Immature natural killer cell (primary cell): Measurements from ENCODE around the gene PRMT7. TPM values are rescaled to one million over a fixed set of nuclear protein-coding genes. Genes with fewer than 3 reads are reported as not detected.

ENCODE experiments used
- DNase-seq, 3 donors: peaks; one replicate each; pipeline ENCODE4 v3.0.0; 2022; ENCODE audit warnings: mixed read lengths in 1 of 3
- H3K27ac Mint-ChIP-seq, 6 donors: one replicate each; pipeline ENCODE4 v1.8.0; 2020; ENCODE audit warnings: mixed read lengths in 6 of 6, mild to moderate bottlenecking in 5 of 6, inconsistent platforms in 4 of 6, moderate library complexity in 3 of 6
- H3K27me3 Mint-ChIP-seq, 3 donors: one replicate each; pipeline ENCODE4 v1.8.0; 2020 to 2021; ENCODE audit warnings: low read depth in 3 of 3, mild to moderate bottlenecking in 3 of 3, mixed read lengths in 3 of 3, moderate library complexity in 3 of 3, inconsistent platforms in 1 of 3
- H3K36me3 Mint-ChIP-seq, 3 donors: one replicate each; pipeline ENCODE4 v1.8.0; 2020; ENCODE audit warnings: mixed read lengths in 3 of 3, inconsistent platforms in 2 of 3, mild to moderate bottlenecking in 2 of 3
- H3K4me1 Mint-ChIP-seq, 2 donors: one replicate each; pipeline ENCODE4 v1.8.0; 2020; ENCODE audit warnings: inconsistent platforms in 2 of 2, mild to moderate bottlenecking in 2 of 2, mixed read lengths in 2 of 2, moderate library complexity in 1 of 2
- H3K4me3 Mint-ChIP-seq, 5 donors: one replicate each; pipeline ENCODE4 v1.8.0; 2020; ENCODE audit warnings: mild to moderate bottlenecking in 5 of 5, mixed read lengths in 5 of 5, inconsistent platforms in 3 of 5, moderate library complexity in 3 of 5
- H3K9me3 Mint-ChIP-seq, 6 donors: one replicate each; pipeline ENCODE4 v1.8.0; 2020; ENCODE audit warnings: mild to moderate bottlenecking in 6 of 6, mixed read lengths in 6 of 6, inconsistent platforms in 4 of 6, moderate library complexity in 3 of 6
- polyA plus RNA-seq, 3 donors: library from polyadenylated mRNA; unstranded; fragments of 300-500 nt; fragmentation: Illumina TruSeq; gene quantifications; one replicate each; pipeline ENCODE4 v1.2.3, GENCODE V29; 2021

PRMT7 gene, protein sequence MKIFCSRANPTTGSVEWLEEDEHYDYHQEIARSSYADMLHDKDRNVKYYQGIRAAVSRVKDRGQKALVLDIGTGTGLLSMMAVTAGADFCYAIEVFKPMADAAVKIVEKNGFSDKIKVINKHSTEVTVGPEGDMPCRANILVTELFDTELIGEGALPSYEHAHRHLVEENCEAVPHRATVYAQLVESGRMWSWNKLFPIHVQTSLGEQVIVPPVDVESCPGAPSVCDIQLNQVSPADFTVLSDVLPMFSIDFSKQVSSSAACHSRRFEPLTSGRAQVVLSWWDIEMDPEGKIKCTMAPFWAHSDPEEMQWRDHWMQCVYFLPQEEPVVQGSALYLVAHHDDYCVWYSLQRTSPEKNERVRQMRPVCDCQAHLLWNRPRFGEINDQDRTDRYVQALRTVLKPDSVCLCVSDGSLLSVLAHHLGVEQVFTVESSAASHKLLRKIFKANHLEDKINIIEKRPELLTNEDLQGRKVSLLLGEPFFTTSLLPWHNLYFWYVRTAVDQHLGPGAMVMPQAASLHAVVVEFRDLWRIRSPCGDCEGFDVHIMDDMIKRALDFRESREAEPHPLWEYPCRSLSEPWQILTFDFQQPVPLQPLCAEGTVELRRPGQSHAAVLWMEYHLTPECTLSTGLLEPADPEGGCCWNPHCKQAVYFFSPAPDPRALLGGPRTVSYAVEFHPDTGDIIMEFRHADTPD
- 10 to 100 TPM; 30.8 to 51.8 (median 44.2) TPM for polyA plus RNA-seq

DNA sequence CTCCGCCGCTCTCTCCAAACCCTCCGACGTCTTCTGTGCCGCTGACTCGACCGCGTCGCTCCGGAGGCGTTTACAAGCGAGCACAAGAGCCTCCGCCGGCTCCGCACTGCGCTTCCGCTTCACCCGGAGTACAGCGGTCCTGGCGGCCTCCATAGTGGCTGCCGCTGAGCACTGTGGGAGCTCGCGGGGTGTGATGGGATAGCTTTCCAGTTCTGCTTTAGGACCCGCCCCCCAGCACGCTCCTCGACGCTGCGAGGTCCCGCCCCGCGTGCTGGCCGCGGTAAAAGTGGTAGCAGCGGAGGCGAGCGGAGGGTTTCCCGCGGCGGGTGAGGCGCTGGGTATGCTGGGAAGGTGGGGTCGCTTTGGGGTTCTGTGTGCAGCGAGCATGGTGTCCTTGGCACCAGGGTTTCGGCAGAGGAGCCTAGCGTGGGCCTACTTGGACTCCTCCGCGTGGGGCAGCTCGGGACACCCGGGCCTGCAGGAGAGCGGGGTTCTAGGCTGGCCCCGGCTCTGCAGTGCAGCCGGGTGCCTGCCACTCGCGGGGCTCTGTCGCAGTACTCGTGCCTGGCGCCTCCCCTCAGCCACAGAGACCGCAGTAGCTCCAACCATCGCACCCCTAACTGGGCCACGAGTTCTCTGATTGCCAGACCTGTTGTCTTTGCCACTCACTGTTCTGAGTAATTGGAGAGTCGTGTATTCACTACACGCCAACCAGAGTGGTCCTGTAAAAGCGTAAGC, at the start of gene PRMT7, which contains the start of gene SLC7A6OS:
Gene PRMT7 (plus strand): TSS at position 246 of the 738 bp plus-strand sequence. CDS start 4,961 bp downstream, outside the sequence.
Gene SLC7A6OS (minus strand): TSS at position 173 of the 738 bp plus-strand sequence. CDS start 20 bp downstream, at position 153.
- DNase-seq: peak; percentile 91 to 93 (median 91)
- Mint-ChIP-seq H3K9me3 (no peaks in the 10 kb centered on the region), H3K4me3 (peak within 1 kb of the TSS; percentile 98 to 99 (median 98)), H3K27ac (peak within 1 kb of the TSS; percentile 90 to 99 (median 98)), H3K27me3 (peaks cover 0 to 6% (median 0%) of the 10 kb centered on the region in 3 donors), H3K4me1 (peaks cover 41 to 49% of the 10 kb centered on the region in 2 donors), H3K36me3 (peaks cover 0 to 11% (median 9%) of the 10 kb centered on the region in 3 donors)

DNA sequence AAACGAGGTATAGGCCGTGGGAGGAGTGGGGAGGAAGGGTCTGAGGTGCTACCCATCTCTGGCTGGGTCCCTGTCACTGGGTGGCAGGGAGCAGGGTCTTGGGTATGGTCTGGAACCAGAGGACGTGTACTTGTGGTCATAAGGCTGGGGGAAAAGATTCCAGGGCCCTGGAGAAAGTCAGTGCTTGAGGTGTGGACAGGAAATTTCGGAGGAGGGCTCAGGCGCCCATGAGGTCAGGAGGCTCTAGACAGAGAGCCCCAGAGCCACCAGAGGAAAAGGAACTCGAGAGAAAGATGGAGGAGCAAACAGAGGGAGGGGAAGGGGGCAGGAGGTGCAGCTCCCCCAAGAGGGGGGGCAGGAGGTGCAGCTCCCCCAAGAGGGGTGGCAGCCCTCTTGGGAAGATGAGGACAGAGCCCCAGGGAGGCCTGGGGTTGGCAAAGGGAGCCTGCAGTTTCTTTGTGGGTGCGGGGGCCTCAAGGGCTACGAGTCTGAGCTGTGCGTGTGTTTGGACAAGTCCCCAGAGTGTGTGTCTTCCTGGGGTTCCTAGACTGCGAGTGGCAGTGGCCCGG, 47.2 kb upstream of the PRMT7 start:
- peak overlapping the region; percentile 97 to 99 (median 98) for H3K27ac Mint-ChIP-seq
- peaks cover 9 to 14% (median 11%) of the 10 kb centered on the region in 3 donors for H3K27me3 Mint-ChIP-seq
- H3K4me1 Mint-ChIP-seq: peaks cover 33 to 53% of the 10 kb centered on the region in 2 donors
- H3K36me3 Mint-ChIP-seq: no peaks in the 10 kb centered on the region
- H3K9me3 Mint-ChIP-seq: no peaks in the 10 kb centered on the region
- peak overlapping the region; percentile 93 to 98 (median 95) for H3K4me3 Mint-ChIP-seq
- no peak for DNase-seq

DNA sequence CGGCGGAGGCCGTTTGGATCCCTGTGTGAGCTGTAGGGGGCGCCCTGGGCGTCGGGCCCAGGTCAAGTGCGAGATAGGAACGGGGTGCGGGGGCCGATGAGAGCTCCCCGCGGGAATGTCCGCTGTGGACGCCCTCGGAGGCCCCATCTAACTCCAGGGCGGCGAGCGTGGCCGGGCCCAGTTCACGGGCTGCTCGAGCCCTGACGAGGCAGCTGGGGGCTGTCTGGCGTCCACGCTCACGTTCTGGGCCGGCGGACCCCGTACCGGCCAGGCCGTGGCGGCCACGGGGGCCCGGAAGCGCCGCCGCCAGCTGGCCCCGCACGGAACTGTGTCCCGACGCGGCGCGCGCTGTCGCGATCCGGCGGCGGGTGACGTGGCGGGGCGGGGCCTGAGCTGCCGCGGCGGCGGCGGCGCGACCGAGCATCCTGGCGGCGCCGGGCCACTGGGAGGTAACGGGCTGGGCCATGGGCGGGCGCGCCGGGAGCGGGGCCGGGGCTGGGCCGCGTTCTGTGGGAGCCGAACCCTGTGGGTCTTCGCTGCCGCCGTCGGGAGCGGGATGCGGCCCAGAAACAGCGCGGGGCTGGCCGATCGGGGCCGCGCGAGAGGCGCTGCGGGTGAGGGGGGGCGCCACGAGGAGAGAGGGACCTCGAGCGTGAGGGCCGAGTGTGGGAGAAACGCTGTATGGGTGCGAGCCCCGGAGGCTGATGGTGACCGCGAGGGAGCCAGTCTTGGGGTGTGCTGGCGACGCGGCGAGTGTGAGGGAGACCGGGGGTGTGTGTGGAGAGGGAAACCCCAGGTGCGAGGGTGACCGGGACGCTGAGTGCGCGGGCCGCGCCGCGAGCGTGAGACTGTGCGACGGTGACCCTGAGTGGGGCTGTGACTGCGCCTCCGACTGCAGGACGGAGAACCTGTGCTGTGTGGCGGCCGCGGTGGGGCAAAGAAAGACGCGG, 46.4 kb upstream of the PRMT7 start, which contains the start of gene SLC7A6:
Gene SLC7A6 (plus strand): TSS at position 399 of the 950 bp plus-strand sequence. CDS start 10,201 bp downstream, outside the sequence.
- peaks cover 0 to 4% (median 0%) of the 10 kb centered on the region in 3 donors for H3K36me3 Mint-ChIP-seq
- peaks cover 38 to 59% of the 10 kb centered on the region in 2 donors for H3K4me1 Mint-ChIP-seq
- peak; percentile 86 to 89 (median 87) for DNase-seq
- H3K27ac Mint-ChIP-seq: peak within 1 kb of the TSS; percentile 97 to 99 (median 98)
- H3K4me3 Mint-ChIP-seq: peak within 1 kb of the TSS; percentile 95 to 98 (median 96)
- H3K9me3 Mint-ChIP-seq: no peaks in the 10 kb centered on the region
- peaks cover 9 to 14% (median 11%) of the 10 kb centered on the region in 3 donors for H3K27me3 Mint-ChIP-seq

DNA sequence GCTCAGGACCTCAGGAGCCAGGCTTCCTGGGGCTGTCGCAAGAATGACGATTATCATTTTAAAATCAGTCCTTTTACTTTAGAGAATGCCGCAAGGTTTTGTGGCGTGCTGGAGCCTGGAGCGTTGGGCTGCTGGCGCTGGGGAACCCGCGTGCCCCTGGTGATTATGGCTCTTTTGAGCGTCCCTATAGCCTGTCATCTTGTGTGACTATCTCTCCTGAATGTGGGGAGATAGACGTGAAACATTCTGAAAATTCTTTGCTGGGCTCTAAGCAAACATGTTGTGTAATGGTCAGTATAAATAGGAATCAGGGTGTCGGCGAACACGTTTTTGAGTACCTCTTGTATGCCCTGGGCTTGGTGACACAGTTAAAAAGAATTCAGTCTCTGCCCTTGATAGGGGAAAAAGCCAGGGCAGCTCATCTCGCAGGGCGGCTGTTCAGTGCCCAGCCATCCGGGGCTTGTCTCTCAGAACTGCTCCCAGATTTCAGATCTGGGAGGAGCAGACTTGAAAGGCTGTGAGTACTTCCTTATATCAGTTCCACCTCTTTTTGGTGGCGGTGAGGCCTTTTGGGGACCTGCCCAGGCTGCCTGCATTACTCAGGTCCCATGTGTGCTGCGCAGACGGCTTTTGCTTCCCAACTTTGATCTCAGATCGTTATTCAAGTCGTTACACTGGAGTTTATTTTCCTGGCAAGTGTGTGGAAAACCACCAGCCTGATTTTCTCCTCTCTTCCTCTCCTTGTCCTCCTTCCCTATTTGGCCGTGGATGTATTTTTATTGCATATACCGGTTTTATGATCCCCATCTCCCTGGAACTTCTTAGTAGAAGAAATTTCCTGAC, 45.5 kb upstream of the PRMT7 start:
- Mint-ChIP-seq H3K27me3 (peaks cover 9 to 14% (median 11%) of the 10 kb centered on the region in 3 donors), H3K36me3 (peaks cover 0 to 4% (median 0%) of the 10 kb centered on the region in 3 donors), H3K4me1 (peaks cover 38 to 68% of the 10 kb centered on the region in 2 donors), H3K4me3 (peak overlapping the region; percentile 95 to 98 (median 96)), H3K9me3 (no peaks in the 10 kb centered on the region), H3K27ac (peak overlapping the region; percentile 96 to 99 (median 98))
- no peak for DNase-seq

DNA sequence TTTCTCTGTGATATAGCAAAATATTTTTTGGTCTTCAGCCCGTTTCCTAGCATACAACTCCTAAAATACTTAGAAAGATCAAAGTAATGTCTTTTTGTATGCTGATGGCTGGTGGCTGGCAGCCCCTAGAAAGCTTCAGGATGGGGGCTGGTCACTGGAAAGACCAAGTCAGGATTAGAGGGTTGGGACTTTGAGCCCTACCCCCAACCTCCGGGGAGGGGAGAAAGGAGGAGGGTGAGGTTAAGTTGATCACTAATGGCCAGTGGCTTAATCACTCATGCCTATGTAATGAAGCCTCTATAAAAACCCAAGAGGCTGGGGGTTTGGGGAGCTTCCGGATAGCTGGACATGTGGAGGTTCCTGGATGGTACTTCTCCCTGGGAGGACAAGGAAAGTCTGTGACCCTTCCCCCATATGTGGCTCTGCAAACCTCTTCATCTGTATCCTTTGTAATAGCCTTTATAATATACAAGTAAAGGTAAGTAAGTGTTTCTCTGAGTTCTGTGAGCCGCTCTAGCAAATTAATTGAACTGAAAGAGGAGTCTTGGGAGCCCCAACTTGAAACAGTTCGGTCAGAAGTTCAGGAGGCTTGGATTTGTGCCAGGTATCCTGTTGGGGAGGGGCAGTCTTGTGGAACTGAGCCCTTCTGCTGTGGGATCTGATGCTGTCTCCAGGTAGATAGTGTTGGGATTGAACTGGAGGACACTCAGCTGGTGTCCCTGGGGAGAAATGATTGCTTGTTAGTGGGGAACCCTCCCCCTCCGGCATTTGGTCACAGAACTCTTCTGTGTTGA, 43.0 kb upstream of the PRMT7 start:
- Mint-ChIP-seq H3K4me1 (peaks cover 38 to 74% of the 10 kb centered on the region in 2 donors), H3K36me3 (peaks cover 0 to 4% (median 0%) of the 10 kb centered on the region in 3 donors), H3K27me3 (peaks cover 9 to 14% (median 11%) of the 10 kb centered on the region in 3 donors), H3K4me3 (no peak overlapping the region), H3K9me3 (no peaks in the 10 kb centered on the region), H3K27ac (peak overlapping the region in 3 of 6 donors; percentile 10 to 45 (median 35))
- no peak for DNase-seq

DNA sequence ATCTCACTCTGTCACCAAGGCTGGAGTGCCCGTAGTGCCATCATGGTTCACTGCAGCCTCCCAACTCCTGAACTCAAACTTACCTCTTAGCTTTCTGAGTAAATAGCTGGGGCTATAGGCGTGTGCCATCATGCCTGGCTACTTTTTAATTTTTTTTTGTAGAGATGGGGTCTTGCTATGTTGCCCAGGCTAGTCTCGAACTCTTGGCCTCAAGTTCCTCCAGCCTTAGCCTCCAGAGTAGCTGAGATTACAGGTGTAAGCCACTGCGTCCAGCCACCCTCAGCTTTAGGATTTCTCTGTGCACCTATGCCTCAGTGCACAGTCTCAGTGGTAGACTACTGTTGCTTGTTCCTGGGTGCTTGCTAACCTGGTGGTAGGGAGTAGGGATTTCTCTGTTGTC, 41.0 kb upstream of the PRMT7 start:
- H3K27me3 Mint-ChIP-seq: peaks cover 4 to 6% (median 5%) of the 10 kb centered on the region in 3 donors
- H3K36me3 Mint-ChIP-seq: peaks cover 0 to 5% (median 4%) of the 10 kb centered on the region in 3 donors
- H3K9me3 Mint-ChIP-seq: no peaks in the 10 kb centered on the region
- H3K4me3 Mint-ChIP-seq: no peak overlapping the region
- no peak for DNase-seq
- peaks cover 45 to 79% of the 10 kb centered on the region in 2 donors for H3K4me1 Mint-ChIP-seq
- H3K27ac Mint-ChIP-seq: peak overlapping the region in 4 of 6 donors; percentile 47 to 76 (median 70)

DNA sequence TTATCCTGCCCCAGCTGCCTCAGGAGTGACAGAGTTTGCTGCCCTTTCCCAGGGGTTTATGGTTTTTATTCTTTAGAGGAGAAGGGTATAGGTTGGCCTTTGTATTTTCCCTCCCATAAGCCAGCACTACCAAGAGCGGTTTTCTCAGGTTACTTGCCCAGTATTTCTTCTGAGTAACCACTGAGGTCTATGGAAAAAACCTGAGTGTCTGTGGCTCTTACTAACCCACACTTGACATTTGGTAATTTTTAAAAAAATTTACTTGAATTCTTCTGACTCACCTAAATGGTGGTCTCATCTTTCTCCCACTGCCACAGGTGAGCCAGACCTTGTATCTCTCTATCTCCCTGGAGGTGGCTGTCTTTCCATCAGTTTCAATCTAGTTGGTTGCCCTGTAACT, 40.5 kb upstream of the PRMT7 start:
- Mint-ChIP-seq H3K4me1 (peaks cover 44 to 79% of the 10 kb centered on the region in 2 donors), H3K27me3 (peaks cover under 1 to 2% (median 2%) of the 10 kb centered on the region in 3 donors), H3K27ac (peak overlapping the region in 5 of 6 donors; percentile 42 to 76 (median 53)), H3K36me3 (peaks cover 0 to 5% (median 4%) of the 10 kb centered on the region in 3 donors), H3K4me3 (no peak overlapping the region), H3K9me3 (no peaks in the 10 kb centered on the region)
- no peak for DNase-seq

DNA sequence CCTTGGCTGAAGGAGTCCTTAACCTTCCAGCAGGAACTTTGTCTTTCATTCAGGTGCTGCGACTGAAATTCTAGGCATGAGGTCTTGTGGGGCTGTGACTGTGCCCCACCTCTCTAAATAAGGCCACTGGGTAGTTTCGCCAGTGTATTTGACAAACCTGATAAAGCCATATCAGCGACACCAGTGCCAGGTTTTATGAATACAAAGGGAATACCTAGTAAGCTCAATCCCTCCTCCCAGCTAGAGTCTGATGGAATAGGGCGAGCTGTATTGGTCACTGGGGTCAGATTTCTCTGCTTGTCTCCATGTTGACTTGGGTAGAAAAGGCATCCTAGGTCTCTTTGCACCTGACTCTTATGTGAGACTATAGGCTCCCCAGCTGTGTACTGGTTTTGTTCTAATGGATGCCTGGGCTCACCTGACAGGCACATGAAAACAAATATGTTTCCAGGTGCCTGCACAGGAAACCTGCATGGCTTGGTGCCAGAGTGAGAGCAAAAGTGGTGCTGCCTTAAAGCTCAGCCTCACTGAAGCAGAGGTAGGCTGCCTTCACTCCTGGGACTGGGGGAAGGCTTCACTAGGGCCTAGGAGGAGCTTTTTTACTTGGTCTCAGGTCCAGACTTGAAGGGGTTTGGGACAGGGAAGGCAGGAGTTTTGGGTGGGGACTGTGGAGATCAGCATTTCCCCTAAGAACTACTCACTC, 38.2 kb upstream of the PRMT7 start:
- H3K27ac Mint-ChIP-seq: peak overlapping the region; percentile 11 to 88 (median 87)

DNA sequence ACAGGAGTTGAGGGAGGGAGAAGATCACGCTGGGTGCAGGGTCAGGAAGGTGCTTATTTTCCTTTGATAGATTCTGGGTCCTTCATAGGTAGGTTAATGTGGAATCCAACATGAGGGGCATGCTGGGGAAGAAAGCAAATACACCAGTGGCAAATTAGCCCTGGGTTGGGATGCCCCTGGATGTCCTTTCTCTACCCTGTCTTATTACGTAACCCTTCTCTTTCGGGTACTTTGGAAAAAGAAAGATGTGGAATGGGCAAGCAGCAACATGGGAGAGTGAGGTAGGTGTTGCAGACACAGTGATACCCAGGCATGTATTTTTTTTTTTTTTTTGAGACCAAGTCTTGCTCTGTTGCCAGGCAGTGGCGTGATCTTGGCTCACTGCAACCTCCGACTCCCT, 37.4 kb upstream of the PRMT7 start:
- Mint-ChIP-seq H3K4me1 (peaks cover 48 to 70% of the 10 kb centered on the region in 2 donors), H3K27ac (peak overlapping the region; percentile 50 to 88 (median 87)), H3K4me3 (peak overlapping the region in 1 of 5 donors; percentile 27), H3K36me3 (peaks cover 0 to 8% (median 5%) of the 10 kb centered on the region in 3 donors), H3K27me3 (no peaks in the 10 kb centered on the region), H3K9me3 (no peaks in the 10 kb centered on the region)
- no peak for DNase-seq

More for the DNA sequence above, 38.2 kb upstream of the PRMT7 start:
- peaks cover 0 to 8% (median 5%) of the 10 kb centered on the region in 3 donors for H3K36me3 Mint-ChIP-seq
- H3K27me3 Mint-ChIP-seq: no peaks in the 10 kb centered on the region
- H3K4me1 Mint-ChIP-seq: peaks cover 48 to 76% of the 10 kb centered on the region in 2 donors
- H3K4me3 Mint-ChIP-seq: peak overlapping the region in 1 of 5 donors; percentile 27
- no peaks in the 10 kb centered on the region for H3K9me3 Mint-ChIP-seq
- DNase-seq: no peak

DNA sequence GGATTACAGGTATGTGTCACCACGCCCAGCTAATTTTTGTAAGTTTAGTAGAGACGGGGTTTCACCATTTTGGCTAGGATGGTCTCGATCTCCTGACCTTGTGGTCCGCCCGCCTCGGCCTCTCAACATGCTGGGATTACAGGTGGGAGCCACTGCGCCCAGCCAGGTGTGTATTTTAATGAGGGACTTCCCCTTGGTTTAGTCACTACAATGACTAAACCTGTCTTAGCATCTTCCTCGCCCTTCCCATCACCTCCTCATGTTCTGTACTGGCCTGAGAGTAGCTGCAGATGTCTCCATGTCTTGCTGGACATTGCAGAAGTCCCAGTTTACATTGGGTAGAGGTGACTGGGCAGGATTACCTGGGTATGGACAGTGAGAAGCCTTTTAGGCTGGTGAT, 36.9 kb upstream of the PRMT7 start:
- H3K27me3 Mint-ChIP-seq: no peaks in the 10 kb centered on the region

More for the DNA sequence above, 36.9 kb upstream of the PRMT7 start:
- no peak for DNase-seq
- no peaks in the 10 kb centered on the region for H3K9me3 Mint-ChIP-seq
- H3K36me3 Mint-ChIP-seq: peaks cover 0 to 8% (median 5%) of the 10 kb centered on the region in 3 donors
- H3K4me3 Mint-ChIP-seq: peak overlapping the region in 1 of 5 donors; percentile 15
- H3K27ac Mint-ChIP-seq: peak overlapping the region in 5 of 6 donors; percentile 60 to 96 (median 84)
- H3K4me1 Mint-ChIP-seq: peaks cover 48 to 69% of the 10 kb centered on the region in 2 donors
